Keratinocyte (primary cell): Measurements from ENCODE around the gene EXOC6B.

ENCODE experiments used
- EZH2 ChIP-seq: IDR thresholded peaks from one replicate; pipeline ENCODE4 v1.6.1; 2012; ENCODE audit warnings: inconsistent platforms, mild to moderate bottlenecking, low read length, moderate library complexity
- TF ChIP-seq, protein P1 (sequence below), 3 experiments: IDR thresholded peaks in 1 of 3; conservative IDR thresholded peaks in 1 of 3; optimal IDR thresholded peaks in 1 of 3; 2 replicates in 2 of 3; 3 replicates in 1 of 3; pipeline versions ENCODE3 to v1.5.1; 2011; ENCODE audit warnings: low read length in 3 of 3, mild to moderate bottlenecking in 3 of 3, moderate library complexity in 2 of 3, control low read depth in 1 of 3, inconsistent platforms in 1 of 3; ENCODE audit not compliant: insufficient read depth in 2 of 3; ENCODE audit errors: extremely low read depth in 1 of 3

DNA sequence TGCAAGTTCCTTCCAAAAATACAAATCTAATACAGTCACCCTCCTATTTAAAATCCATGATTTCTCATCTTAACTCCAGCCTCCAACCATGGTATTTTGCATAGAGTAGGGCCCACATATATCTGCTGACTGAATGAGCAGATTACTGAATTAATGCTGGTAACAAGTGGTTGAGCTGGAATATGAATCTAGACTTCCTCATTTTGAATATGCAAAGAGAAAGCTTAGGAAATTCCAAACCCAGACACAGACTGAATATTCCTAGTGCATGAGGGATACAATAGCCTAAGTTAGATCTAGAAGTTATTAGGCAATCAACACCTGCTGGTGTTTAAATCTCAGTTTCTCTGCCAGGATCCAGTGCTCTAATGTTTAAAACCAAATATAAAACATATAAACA lies 463.1 kb downstream of the EXOC6B start:
- TF ChIP-seq, protein P1, sequence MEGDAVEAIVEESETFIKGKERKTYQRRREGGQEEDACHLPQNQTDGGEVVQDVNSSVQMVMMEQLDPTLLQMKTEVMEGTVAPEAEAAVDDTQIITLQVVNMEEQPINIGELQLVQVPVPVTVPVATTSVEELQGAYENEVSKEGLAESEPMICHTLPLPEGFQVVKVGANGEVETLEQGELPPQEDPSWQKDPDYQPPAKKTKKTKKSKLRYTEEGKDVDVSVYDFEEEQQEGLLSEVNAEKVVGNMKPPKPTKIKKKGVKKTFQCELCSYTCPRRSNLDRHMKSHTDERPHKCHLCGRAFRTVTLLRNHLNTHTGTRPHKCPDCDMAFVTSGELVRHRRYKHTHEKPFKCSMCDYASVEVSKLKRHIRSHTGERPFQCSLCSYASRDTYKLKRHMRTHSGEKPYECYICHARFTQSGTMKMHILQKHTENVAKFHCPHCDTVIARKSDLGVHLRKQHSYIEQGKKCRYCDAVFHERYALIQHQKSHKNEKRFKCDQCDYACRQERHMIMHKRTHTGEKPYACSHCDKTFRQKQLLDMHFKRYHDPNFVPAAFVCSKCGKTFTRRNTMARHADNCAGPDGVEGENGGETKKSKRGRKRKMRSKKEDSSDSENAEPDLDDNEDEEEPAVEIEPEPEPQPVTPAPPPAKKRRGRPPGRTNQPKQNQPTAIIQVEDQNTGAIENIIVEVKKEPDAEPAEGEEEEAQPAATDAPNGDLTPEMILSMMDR (optimal IDR thresholded peaks at IDR 0.05 in 1 of 3, IDR thresholded peaks at IDR 0.05 in 1 of 3, conservative IDR thresholded peaks at IDR 0.05 in 1 of 3; ENCODE audit: extremely low read depth in 1 of 3, insufficient read depth in 2 of 3, low read length in 3 of 3): no peak
- no peak for TF ChIP-seq EZH2
